ACC112 (cell line): ENCODE data around the gene MRPL2.

Experiments used
- H2AFZ ChIP-seq: fragments of 200-600 bp; sonication (generic); one replicate; pipeline ENCODE4 v1.6.0; 2017; ENCODE audit warnings: antibody characterized with exemption, low read length; ENCODE audit not compliant: unreplicated experiment
- H3K27ac ChIP-seq: fragments of 200-600 bp; sonication (generic); 2 replicates; pipeline ENCODE4 v1.5.1; 2014; ENCODE audit warnings: low read depth, mild to moderate bottlenecking, antibody characterized with exemption, low read length, moderate library complexity
- H3K27me3 ChIP-seq: fragments of 200-600 bp; sonication (generic); 2 replicates; pipeline ENCODE4 v1.6.1; 2014; ENCODE audit warnings: mild to moderate bottlenecking, antibody characterized with exemption, low read length, moderate library complexity, mixed read lengths; ENCODE audit not compliant: insufficient read depth
- H3K36me3 ChIP-seq: fragments of 200-600 bp; sonication (generic); 2 replicates; pipeline ENCODE4 v1.6.1; 2016; ENCODE audit warnings: mild to moderate bottlenecking, antibody characterized with exemption, low read length, moderate library complexity, mixed read lengths; ENCODE audit not compliant: insufficient read depth
- H3K4me1 ChIP-seq: fragments of 200-600 bp; sonication (generic); one replicate; pipeline ENCODE4 v1.6.1; 2016; ENCODE audit warnings: low read length, mixed read lengths; ENCODE audit not compliant: insufficient read depth, unreplicated experiment, control insufficient read depth
- H3K4me3 ChIP-seq: fragments of 200-600 bp; sonication (generic); 2 replicates; pipeline ENCODE4 v1.5.1; 2014; ENCODE audit warnings: mild to moderate bottlenecking, low read depth, low read length
- H3K79me2 ChIP-seq: fragments of 200-600 bp; sonication (generic); one replicate; pipeline ENCODE4 v1.6.0; 2016; ENCODE audit warnings: low read length; ENCODE audit not compliant: control insufficient read depth, unreplicated experiment, insufficient read depth

Gene MRPL2

GRCh38 chr6:43007126-43007525 is 52.1 kb downstream of the MRPL2 start:
- H3K4me3 ChIP-seq, result no peak overlapping the region
- no peaks in the 10 kb centered on the region for H3K27me3 ChIP-seq
- peaks cover 8% of the 10 kb centered on the region for H3K36me3 ChIP-seq
- H3K27ac ChIP-seq, result no peak overlapping the region
- peaks cover 7% of the 10 kb centered on the region for H3K4me1 ChIP-seq
- peaks cover 4% of the 10 kb centered on the region for H3K79me2 ChIP-seq
- H2AFZ ChIP-seq, result no peak overlapping the region

- Histone ChIP-seq H3K36me3 (peaks cover 8% of the 10 kb centered on the region), H2AFZ (no peak overlapping the region), H3K79me2 (no peaks in the 10 kb centered on the region), H3K4me1 (no peaks in the 10 kb centered on the region), H3K27me3 (no peaks in the 10 kb centered on the region), H3K27ac (no peak overlapping the region), H3K4me3 (no peak overlapping the region)
These were observed 53.0 kb downstream of the MRPL2 start for GRCh38 chr6:43006251-43006650.

- Histone ChIP-seq H3K4me1 (no peaks in the 10 kb centered on the region), H2AFZ (no peak overlapping the region), H3K27me3 (no peaks in the 10 kb centered on the region), H3K4me3 (no peak overlapping the region), H3K79me2 (no peaks in the 10 kb centered on the region), H3K27ac (no peak overlapping the region), H3K36me3 (peaks cover 8% of the 10 kb centered on the region)
These were observed 53.4 kb downstream of the MRPL2 start for GRCh38 chr6:43005844-43006243.
